HL-60 (cell line): Measurements from ENCODE around the gene BABAM2.

ENCODE experiments used
- DNase-seq, 2 experiments: peaks; one replicate each; pipeline ENCODE4 v3.0.0-alpha.2; 2010 to 2020; ENCODE audit warnings: low read depth in 1 of 2, low spot score in 1 of 2
- H3K27ac ChIP-seq: fragments of 250-450 bp; sonication (Bioruptor Pico); replicated peaks from 2 replicates; pipeline ENCODE4 v1.5.1; 2020; ENCODE audit warnings: mild to moderate bottlenecking, moderate library complexity
- H3K27me3 ChIP-seq: fragments of 250-450 bp; sonication (Bioruptor Pico); 2 replicates; pipeline ENCODE4 v1.5.1; 2021; ENCODE audit warnings: mild to moderate bottlenecking, moderate library complexity; ENCODE audit not compliant: insufficient read depth, poor library complexity, severe bottlenecking
- H3K4me3 ChIP-seq: replicated peaks from 2 replicates; pipeline ENCODE4 v1.5.1; 2011; ENCODE audit warnings: mild to moderate bottlenecking, control low read depth, low read length; ENCODE audit not compliant: insufficient read depth
- GABPA ChIP-seq: IDR thresholded peaks from 2 replicates; pipeline ENCODE4 v1.6.1; 2012; ENCODE audit warnings: low read depth
- POLR2AphosphoS5 ChIP-seq: IDR thresholded peaks from 2 replicates; pipeline ENCODE4 v1.6.1; 2012; ENCODE audit warnings: low read depth
- SPI1 ChIP-seq: IDR thresholded peaks from 2 replicates; pipeline ENCODE4 v1.6.1; 2012; ENCODE audit warnings: low read depth, mild to moderate bottlenecking, borderline replicate concordance
- TF ChIP-seq, protein P1 (sequence below): IDR thresholded peaks from one replicate; pipeline ENCODE4 v1.5.1; 2011; ENCODE audit warnings: low read length, control low read depth, inconsistent platforms; ENCODE audit not compliant: insufficient read depth
- TF ChIP-seq, protein P2 (sequence below): IDR thresholded peaks from 2 replicates; pipeline ENCODE4 v1.6.1; 2012; ENCODE audit warnings: low read depth; ENCODE audit not compliant: insufficient replicate concordance

BABAM2 gene

GRCh38 chr2:28101892-28102291 lies 211.4 kb downstream of the BABAM2 start:
- Histone ChIP-seq H3K4me3 (no peak overlapping the region), H3K27ac (no peak overlapping the region), H3K27me3 (no peaks in the 10 kb centered on the region)
- TF ChIP-seq POLR2AphosphoS5 (no peak), GABPA (no peak), SPI1 (no peak)
- TF ChIP-seq, protein P1, sequence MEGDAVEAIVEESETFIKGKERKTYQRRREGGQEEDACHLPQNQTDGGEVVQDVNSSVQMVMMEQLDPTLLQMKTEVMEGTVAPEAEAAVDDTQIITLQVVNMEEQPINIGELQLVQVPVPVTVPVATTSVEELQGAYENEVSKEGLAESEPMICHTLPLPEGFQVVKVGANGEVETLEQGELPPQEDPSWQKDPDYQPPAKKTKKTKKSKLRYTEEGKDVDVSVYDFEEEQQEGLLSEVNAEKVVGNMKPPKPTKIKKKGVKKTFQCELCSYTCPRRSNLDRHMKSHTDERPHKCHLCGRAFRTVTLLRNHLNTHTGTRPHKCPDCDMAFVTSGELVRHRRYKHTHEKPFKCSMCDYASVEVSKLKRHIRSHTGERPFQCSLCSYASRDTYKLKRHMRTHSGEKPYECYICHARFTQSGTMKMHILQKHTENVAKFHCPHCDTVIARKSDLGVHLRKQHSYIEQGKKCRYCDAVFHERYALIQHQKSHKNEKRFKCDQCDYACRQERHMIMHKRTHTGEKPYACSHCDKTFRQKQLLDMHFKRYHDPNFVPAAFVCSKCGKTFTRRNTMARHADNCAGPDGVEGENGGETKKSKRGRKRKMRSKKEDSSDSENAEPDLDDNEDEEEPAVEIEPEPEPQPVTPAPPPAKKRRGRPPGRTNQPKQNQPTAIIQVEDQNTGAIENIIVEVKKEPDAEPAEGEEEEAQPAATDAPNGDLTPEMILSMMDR = no peak
- TF ChIP-seq, protein P2, sequence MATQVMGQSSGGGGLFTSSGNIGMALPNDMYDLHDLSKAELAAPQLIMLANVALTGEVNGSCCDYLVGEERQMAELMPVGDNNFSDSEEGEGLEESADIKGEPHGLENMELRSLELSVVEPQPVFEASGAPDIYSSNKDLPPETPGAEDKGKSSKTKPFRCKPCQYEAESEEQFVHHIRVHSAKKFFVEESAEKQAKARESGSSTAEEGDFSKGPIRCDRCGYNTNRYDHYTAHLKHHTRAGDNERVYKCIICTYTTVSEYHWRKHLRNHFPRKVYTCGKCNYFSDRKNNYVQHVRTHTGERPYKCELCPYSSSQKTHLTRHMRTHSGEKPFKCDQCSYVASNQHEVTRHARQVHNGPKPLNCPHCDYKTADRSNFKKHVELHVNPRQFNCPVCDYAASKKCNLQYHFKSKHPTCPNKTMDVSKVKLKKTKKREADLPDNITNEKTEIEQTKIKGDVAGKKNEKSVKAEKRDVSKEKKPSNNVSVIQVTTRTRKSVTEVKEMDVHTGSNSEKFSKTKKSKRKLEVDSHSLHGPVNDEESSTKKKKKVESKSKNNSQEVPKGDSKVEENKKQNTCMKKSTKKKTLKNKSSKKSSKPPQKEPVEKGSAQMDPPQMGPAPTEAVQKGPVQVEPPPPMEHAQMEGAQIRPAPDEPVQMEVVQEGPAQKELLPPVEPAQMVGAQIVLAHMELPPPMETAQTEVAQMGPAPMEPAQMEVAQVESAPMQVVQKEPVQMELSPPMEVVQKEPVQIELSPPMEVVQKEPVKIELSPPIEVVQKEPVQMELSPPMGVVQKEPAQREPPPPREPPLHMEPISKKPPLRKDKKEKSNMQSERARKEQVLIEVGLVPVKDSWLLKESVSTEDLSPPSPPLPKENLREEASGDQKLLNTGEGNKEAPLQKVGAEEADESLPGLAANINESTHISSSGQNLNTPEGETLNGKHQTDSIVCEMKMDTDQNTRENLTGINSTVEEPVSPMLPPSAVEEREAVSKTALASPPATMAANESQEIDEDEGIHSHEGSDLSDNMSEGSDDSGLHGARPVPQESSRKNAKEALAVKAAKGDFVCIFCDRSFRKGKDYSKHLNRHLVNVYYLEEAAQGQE = no peak
- no peak for DNase-seq

DNA sequence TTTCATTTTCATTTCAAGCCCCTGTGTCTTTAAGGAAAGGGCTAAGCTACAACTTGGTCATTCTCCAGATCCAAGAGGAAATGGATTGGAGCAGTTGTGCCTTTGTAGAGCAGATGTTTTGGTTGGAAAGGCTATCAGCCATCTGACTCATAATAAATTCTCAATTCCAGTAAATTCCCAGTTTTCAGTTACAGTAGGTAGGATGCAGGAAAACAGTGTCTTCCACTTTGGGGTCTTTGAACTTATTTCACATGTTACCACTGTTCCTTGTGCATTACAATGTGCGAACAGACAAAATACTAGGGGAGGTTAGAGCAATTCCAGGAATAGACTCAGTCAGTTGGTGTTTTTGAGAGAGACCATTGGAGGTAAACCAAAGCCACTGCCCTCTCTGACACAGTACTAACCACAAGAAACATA lies 211.9 kb downstream of the BABAM2 start:
- DNase-seq = no peak
- TF ChIP-seq, protein P1 = no peak
- TF ChIP-seq, protein P2 = no peak
- TF ChIP-seq SPI1 = no peak
- no peak for TF ChIP-seq GABPA
- TF ChIP-seq POLR2AphosphoS5 = no peak
- no peak overlapping the region for H3K4me3 ChIP-seq
- no peaks in the 10 kb centered on the region for H3K27me3 ChIP-seq
- no peak overlapping the region for H3K27ac ChIP-seq

GRCh38 chr2:28103611-28104010 lies 213.1 kb downstream of the BABAM2 start:
- Histone ChIP-seq H3K4me3 (no peak overlapping the region), H3K27ac (no peak overlapping the region), H3K27me3 (no peaks in the 10 kb centered on the region)
- no peak for DNase-seq
- TF ChIP-seq, protein P1 = no peak
- TF ChIP-seq SPI1 = no peak
- TF ChIP-seq, protein P2 = no peak
- no peak for TF ChIP-seq GABPA
- no peak for TF ChIP-seq POLR2AphosphoS5
